ENCODE measurements around the gene NUDT8.

The NUDT8 gene

GRCh38 chr11:67614730-67615714 is 14.7 kb downstream of the NUDT8 start:
- in situ Hi-C loops (cut with HindIII; ENCODE audit: low sequenced_read_pairs): no loop called here

GRCh38 chr11:67613960-67614715 is 15.6 kb downstream of the NUDT8 start:
- in situ Hi-C loops (cut with HindIII; ENCODE audit: low sequenced_read_pairs): no loop called here

- in situ Hi-C loops (cut with HindIII; ENCODE audit: low sequenced_read_pairs): no loop called here
Observed at GRCh38 chr11:67613313-67613959, 16.3 kb downstream of the NUDT8 start.

GRCh38 chr11:67612751-67613150 is 17.0 kb downstream of the NUDT8 start:
- in situ Hi-C loops (cut with HindIII; ENCODE audit: low sequenced_read_pairs): no loop called here

GRCh38 chr11:67611704-67612587 is 17.8 kb downstream of the NUDT8 start:
- in situ Hi-C loops (cut with HindIII; ENCODE audit: low sequenced_read_pairs): no loop called here

- in situ Hi-C loops (cut with HindIII; ENCODE audit: low sequenced_read_pairs): no loop called here
Observed at GRCh38 chr11:67611165-67611564, 18.6 kb downstream of the NUDT8 start.

- in situ Hi-C loops (cut with HindIII; ENCODE audit: low sequenced_read_pairs): no loop called here
Observed at GRCh38 chr11:67610302-67610868, 19.4 kb downstream of the NUDT8 start.

- in situ Hi-C loops (cut with HindIII; ENCODE audit: low sequenced_read_pairs): no loop called here
Observed at GRCh38 chr11:67609316-67609715, 20.4 kb downstream of the NUDT8 start.

- in situ Hi-C loops (cut with HindIII; ENCODE audit: low sequenced_read_pairs): no loop called here
Observed at GRCh38 chr11:67608486-67608885, 21.3 kb downstream of the NUDT8 start.

- in situ Hi-C loops (cut with HindIII; ENCODE audit: low sequenced_read_pairs): no loop called here
Observed at GRCh38 chr11:67607507-67607906, 22.2 kb downstream of the NUDT8 start.

GRCh38 chr11:67606492-67607295 is 23.0 kb downstream of the NUDT8 start, which contains the start of gene NDUFV1:
NDUFV1 (plus strand) TSS chr11:67606936; CDS start chr11:67607005, 69 bp downstream.
- in situ Hi-C loops (cut with HindIII; ENCODE audit: low sequenced_read_pairs): no loop called here

- in situ Hi-C loops (cut with HindIII; ENCODE audit: low sequenced_read_pairs): no loop called here
Observed at GRCh38 chr11:67606093-67606491, 23.6 kb downstream of the NUDT8 start.

- in situ Hi-C loops (cut with HindIII; ENCODE audit: low sequenced_read_pairs): no loop called here
Observed at GRCh38 chr11:67605231-67606011, 24.3 kb downstream of the NUDT8 start.

- in situ Hi-C loops (cut with HindIII; ENCODE audit: low sequenced_read_pairs): loop anchor here (5.0 kb wide), 1 partner anchor 57 kb away; no protein-coding TSS in a partner anchor
Observed at GRCh38 chr11:67604815-67605214, 24.9 kb downstream of the NUDT8 start.

- in situ Hi-C loops (cut with HindIII; ENCODE audit: low sequenced_read_pairs): loop anchor here (5.0 kb wide), 1 partner anchor 58 kb away; no protein-coding TSS in a partner anchor
Observed at GRCh38 chr11:67604119-67604518, 25.6 kb downstream of the NUDT8 start.

- in situ Hi-C loops (cut with HindIII; ENCODE audit: low sequenced_read_pairs): loop anchor here (5.0 kb wide), 1 partner anchor 61 kb away; no protein-coding TSS in a partner anchor
Observed at GRCh38 chr11:67601098-67601497, 28.6 kb downstream of the NUDT8 start.

GRCh38 chr11:67600324-67601029 is 29.3 kb downstream of the NUDT8 start:
- in situ Hi-C loops (cut with HindIII; ENCODE audit: low sequenced_read_pairs): loop anchor here (5.0 kb wide), 1 partner anchor 62 kb away; no protein-coding TSS in a partner anchor

Measured in endothelial cell of hepatic sinusoid (primary cell).